ENCODE measurements around the gene ELL.
A peak's percentile ranks its signal among the peaks of the same experiment; 100 is the strongest.
"Not testable (repeated sequence)": the region's sequence is repeated elsewhere in the genome, so short reads cannot be mapped to it uniquely, and the experiment has no call there.

The ELL gene

GRCh38 chr19:18526316-18526715, 4.4 kb upstream of the ELL start:
- no peaks in the 10 kb centered on the region for H3K9me3 ChIP-seq (ENCODE audit: severe bottlenecking)
- H3K27ac ChIP-seq: no peak overlapping the region
- TF ChIP-seq CTCF (IDR thresholded peaks at IDR 0.05; ENCODE audit: low read depth, low read length): no peak
- no peaks in the 10 kb centered on the region for H3K27me3 ChIP-seq (ENCODE audit: insufficient read depth, low read depth, severe bottlenecking)
- peaks cover 2% of the 10 kb centered on the region for H3K36me3 ChIP-seq
- no peak overlapping the region for H3K4me3 ChIP-seq (ENCODE audit: low read depth, low read length)
- DNase-seq: no peak

GRCh38 chr19:18523841-18524240, 2.0 kb upstream of the ELL start:
- no peak overlapping the region for H3K27ac ChIP-seq
- H3K4me3 ChIP-seq (ENCODE audit: low read depth, low read length): no peak overlapping the region
- DNase-seq: no peak
- no peak for TF ChIP-seq CTCF (IDR thresholded peaks at IDR 0.05; ENCODE audit: low read depth, low read length)
- H3K27me3 ChIP-seq (ENCODE audit: insufficient read depth, low read depth, severe bottlenecking): no peaks in the 10 kb centered on the region
- no peaks in the 10 kb centered on the region for H3K9me3 ChIP-seq (ENCODE audit: severe bottlenecking)
- no peaks in the 10 kb centered on the region for H3K36me3 ChIP-seq

- H3K27ac ChIP-seq: peak overlapping the region; percentile 54; the same call in 1 of the 2 replicates
Observed at GRCh38 chr19:18522862-18523440, 1.1 kb upstream of the ELL start.

GRCh38 chr19:18522124-18522861, 423 bp upstream of the ELL start:
- peak; percentile 100 for DNase-seq
- no peaks in the 10 kb centered on the region for H3K36me3 ChIP-seq
- no peaks in the 10 kb centered on the region for H3K27me3 ChIP-seq (ENCODE audit: insufficient read depth, low read depth, severe bottlenecking)
- H3K9me3 ChIP-seq (ENCODE audit: severe bottlenecking): no peaks in the 10 kb centered on the region
- no peak for TF ChIP-seq CTCF (IDR thresholded peaks at IDR 0.05; ENCODE audit: low read depth, low read length)
- peak overlapping the region; percentile 54 for H3K27ac ChIP-seq
- no peak overlapping the region; the same call in 1 of the 2 replicates for H3K4me3 ChIP-seq (ENCODE audit: low read depth, low read length)

More at GRCh38 chr19:18522862-18523440, 1.1 kb upstream of the ELL start:
- not testable (repeated sequence) for DNase-seq; H3K4me3 ChIP-seq (ENCODE audit: low read depth, low read length); H3K9me3 ChIP-seq (ENCODE audit: severe bottlenecking); H3K36me3 ChIP-seq; H3K27me3 ChIP-seq (ENCODE audit: insufficient read depth, low read depth, severe bottlenecking)

- DNase-seq: peak; percentile 41
- H3K27me3 ChIP-seq (ENCODE audit: insufficient read depth, low read depth, severe bottlenecking): no peaks in the 10 kb centered on the region
- no peak for TF ChIP-seq CTCF (IDR thresholded peaks at IDR 0.05; ENCODE audit: low read depth, low read length)
- H3K4me3 ChIP-seq (ENCODE audit: low read depth, low read length): peak overlapping the region; percentile 84
- H3K36me3 ChIP-seq: no peaks in the 10 kb centered on the region
- H3K9me3 ChIP-seq (ENCODE audit: severe bottlenecking): no peaks in the 10 kb centered on the region
- peak overlapping the region; percentile 74 for H3K27ac ChIP-seq
Observed at GRCh38 chr19:18520848-18521691, 800 bp downstream of the ELL start.
